Natural killer cell (primary cell): ENCODE data around the gene MUSK. TPM values are rescaled to one million over a fixed set of nuclear protein-coding genes. Genes with fewer than 3 reads are reported as not detected.

Experiments used
- ATAC-seq, 3 donors: fragments of 150-1000 bp in 2 of 3; fragments of 200-7000 bp in 1 of 3; cut with Tn5 transposase; 1 replicate in 1 of 3; 2 replicates in 2 of 3; pipeline ENCODE4 v1.10.0; 2021; ENCODE audit warnings: mild to moderate bottlenecking in 2 of 3, moderate library complexity in 2 of 3
- DNase-seq, 2 donors: peaks; one replicate each; pipeline versions ENCODE4 v3.0.0 to v3.0.0-alpha.2; 2013 to 2021; ENCODE audit warnings: mixed read lengths in 1 of 2
- H3K27ac ChIP-seq: one replicate; pipeline ENCODE4 v1.5.1; 2013; ENCODE audit warnings: mild to moderate bottlenecking, low read length
- H3K27me3 ChIP-seq: one replicate; pipeline ENCODE4 v1.6.1; 2013; ENCODE audit warnings: low read length; ENCODE audit not compliant: control insufficient read depth, insufficient read depth
- H3K36me3 ChIP-seq: one replicate; pipeline ENCODE4 v1.6.1; 2013; ENCODE audit warnings: low read length; ENCODE audit not compliant: control insufficient read depth, insufficient read depth
- H3K4me1 ChIP-seq: one replicate; pipeline ENCODE4 v1.6.1; 2013; ENCODE audit warnings: low read length; ENCODE audit not compliant: control insufficient read depth, insufficient read depth
- H3K4me3 ChIP-seq: one replicate; pipeline ENCODE4 v1.5.1; 2013; ENCODE audit warnings: low read length
- H3K9me3 ChIP-seq: one replicate; pipeline ENCODE4 v1.6.1; 2013; ENCODE audit warnings: low read length; ENCODE audit not compliant: control insufficient read depth, insufficient read depth
- H3K27ac Mint-ChIP-seq, 2 donors: one replicate each; pipeline ENCODE4 v1.8.0; 2022; ENCODE audit warnings: mild to moderate bottlenecking in 2 of 2, mixed read lengths in 2 of 2, moderate library complexity in 1 of 2
- H3K27me3 Mint-ChIP-seq, 2 donors: one replicate each; pipeline ENCODE4 v1.8.0; 2022; ENCODE audit warnings: low read depth in 2 of 2, mixed read lengths in 2 of 2
- H3K36me3 Mint-ChIP-seq: one replicate; pipeline ENCODE4 v1.8.0; 2022; ENCODE audit warnings: mixed read lengths
- H3K4me1 Mint-ChIP-seq, 2 donors: one replicate each; pipeline ENCODE4 v1.8.0; 2022; ENCODE audit warnings: mixed read lengths in 2 of 2
- H3K4me3 Mint-ChIP-seq: one replicate; pipeline ENCODE4 v1.8.0; 2022; ENCODE audit warnings: mild to moderate bottlenecking, moderate library complexity, mixed read lengths
- H3K9me3 Mint-ChIP-seq, 2 donors: one replicate each; pipeline ENCODE4 v1.8.0; 2022; ENCODE audit warnings: mixed read lengths in 2 of 2
- WGBS: methylation state at CpG from one replicate; pipeline ENCODE4 v1.1.7; 2013; ENCODE audit warnings: missing lambda C conversion rate; ENCODE audit not compliant: insufficient coverage; 5-methylcytosine and 5-hydroxymethylcytosine counted together
- intact Hi-C: fragments of 100-400 bp; cut with micrococcal nuclease; formaldehyde crosslinking; loops from one replicate; pipeline ENCODE4 v1.14.2; 2022
- total RNA-seq, 4 donors: library from RNA; stranded (reverse); fragments of 120-200 nt in 1 of 4; gene quantifications; one replicate each; pipeline versions ENCODE4 v1.2.3 to v1.2.4, GENCODE V29; 2013 to 2022
- TF ChIP-seq, protein P1 (sequence below): fragments of 200-600 bp; IDR thresholded peaks from one replicate; pipeline ENCODE4 v1.8.0; 2022; ENCODE audit warnings: antibody characterized with exemption

Gene MUSK
- total RNA-seq, 3 donors from 2014 or later (not counting 1 experiment from before 2014, with no cell fraction given), result not detected

DNA sequence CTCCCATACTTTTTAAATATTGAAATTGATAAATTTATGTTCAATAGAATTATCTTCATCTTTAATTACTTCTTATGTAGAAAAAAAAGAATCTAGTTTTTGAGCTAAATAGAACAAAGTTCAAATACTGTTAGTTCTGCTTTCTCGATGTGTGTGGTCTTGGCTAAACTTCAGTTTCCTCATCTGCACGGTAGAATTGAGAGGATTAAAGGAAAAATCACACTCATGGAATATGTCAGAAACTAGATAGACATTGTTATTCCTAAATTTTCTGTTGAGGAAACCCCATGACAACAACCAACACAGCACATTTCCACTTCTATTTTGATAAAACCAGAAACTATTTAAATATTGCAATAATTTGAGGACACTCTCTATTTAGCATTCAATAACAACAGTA is 100.3 kb downstream of the MUSK start:
- no peaks in the 10 kb centered on the region for H3K4me1 ChIP-seq
- Mint-ChIP-seq H3K36me3 (no peaks in the 10 kb centered on the region), H3K27ac (no peak overlapping the region), H3K27me3 (no peaks in the 10 kb centered on the region), H3K9me3 (peaks cover 2 to 3% of the 10 kb centered on the region in 2 donors), H3K4me1 (no peaks in the 10 kb centered on the region), H3K4me3 (no peak overlapping the region)
- no peak overlapping the region for H3K27ac ChIP-seq
- ATAC-seq (no peak), DNase-seq (no peak)
- H3K27me3 ChIP-seq, result no peaks in the 10 kb centered on the region
- intact Hi-C loops, result no loop called here
- H3K36me3 ChIP-seq, result no peaks in the 10 kb centered on the region
- TF ChIP-seq, protein P1, sequence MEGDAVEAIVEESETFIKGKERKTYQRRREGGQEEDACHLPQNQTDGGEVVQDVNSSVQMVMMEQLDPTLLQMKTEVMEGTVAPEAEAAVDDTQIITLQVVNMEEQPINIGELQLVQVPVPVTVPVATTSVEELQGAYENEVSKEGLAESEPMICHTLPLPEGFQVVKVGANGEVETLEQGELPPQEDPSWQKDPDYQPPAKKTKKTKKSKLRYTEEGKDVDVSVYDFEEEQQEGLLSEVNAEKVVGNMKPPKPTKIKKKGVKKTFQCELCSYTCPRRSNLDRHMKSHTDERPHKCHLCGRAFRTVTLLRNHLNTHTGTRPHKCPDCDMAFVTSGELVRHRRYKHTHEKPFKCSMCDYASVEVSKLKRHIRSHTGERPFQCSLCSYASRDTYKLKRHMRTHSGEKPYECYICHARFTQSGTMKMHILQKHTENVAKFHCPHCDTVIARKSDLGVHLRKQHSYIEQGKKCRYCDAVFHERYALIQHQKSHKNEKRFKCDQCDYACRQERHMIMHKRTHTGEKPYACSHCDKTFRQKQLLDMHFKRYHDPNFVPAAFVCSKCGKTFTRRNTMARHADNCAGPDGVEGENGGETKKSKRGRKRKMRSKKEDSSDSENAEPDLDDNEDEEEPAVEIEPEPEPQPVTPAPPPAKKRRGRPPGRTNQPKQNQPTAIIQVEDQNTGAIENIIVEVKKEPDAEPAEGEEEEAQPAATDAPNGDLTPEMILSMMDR, result no peak
- no peak overlapping the region for H3K4me3 ChIP-seq
- no peaks in the 10 kb centered on the region for H3K9me3 ChIP-seq
- 20% methylated on average over 2 of the region's 2 CpGs for WGBS

DNA sequence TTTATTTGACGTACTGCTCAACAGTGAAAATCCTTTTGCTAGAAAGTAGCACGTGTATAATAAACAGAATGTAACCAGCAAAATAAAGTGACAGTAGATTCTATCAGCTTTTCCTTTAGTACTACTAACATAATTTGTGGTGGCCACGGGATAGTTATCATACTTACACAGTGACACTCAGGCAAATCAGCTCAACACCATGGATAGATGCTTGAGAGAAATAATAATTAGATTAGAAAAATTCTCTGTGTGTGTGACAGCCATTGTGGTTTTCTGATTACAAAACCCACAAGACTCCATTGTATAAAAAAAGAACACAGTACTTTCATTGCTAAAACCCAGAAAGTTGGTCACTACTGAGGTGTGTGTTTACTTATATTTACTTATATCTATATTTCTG is 101.1 kb downstream of the MUSK start:
- no peaks in the 10 kb centered on the region for H3K36me3 Mint-ChIP-seq
- H3K27ac Mint-ChIP-seq, result no peak overlapping the region
- intact Hi-C loops, result no loop called here
- TF ChIP-seq, protein P1, result no peak
- ATAC-seq (no peak), DNase-seq (no peak)
- WGBS, result no CpG with 5 or more reads among the region's 3 CpGs
- Histone ChIP-seq H3K4me1 (no peaks in the 10 kb centered on the region), H3K27ac (no peak overlapping the region), H3K9me3 (no peaks in the 10 kb centered on the region), H3K36me3 (no peaks in the 10 kb centered on the region), H3K27me3 (no peaks in the 10 kb centered on the region), H3K4me3 (no peak overlapping the region)
- H3K4me1 Mint-ChIP-seq, result no peaks in the 10 kb centered on the region
- H3K9me3 Mint-ChIP-seq, result peaks cover 2 to 3% of the 10 kb centered on the region in 2 donors
- H3K27me3 Mint-ChIP-seq, result no peaks in the 10 kb centered on the region
- H3K4me3 Mint-ChIP-seq, result no peak overlapping the region

DNA sequence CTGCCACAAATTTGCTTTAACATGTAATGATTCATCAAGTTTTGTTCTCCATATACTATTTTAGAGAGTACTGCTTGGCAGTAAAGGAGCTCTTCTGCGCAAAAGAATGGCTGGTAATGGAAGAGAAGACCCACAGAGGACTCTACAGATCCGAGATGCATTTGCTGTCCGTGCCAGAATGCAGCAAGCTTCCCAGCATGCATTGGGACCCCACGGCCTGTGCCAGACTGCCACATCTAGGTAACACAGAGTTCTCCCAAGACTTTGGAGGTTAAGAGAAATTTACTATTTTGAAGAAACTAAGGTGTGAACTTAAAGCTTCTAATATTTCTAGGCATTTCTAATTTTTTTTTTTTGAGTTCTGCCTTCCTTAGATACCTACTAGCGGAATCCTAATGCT is 107.1 kb downstream of the MUSK start:
- TF ChIP-seq, protein P1, result no peak
- Mint-ChIP-seq H3K9me3 (peaks cover 7 to 9% of the 10 kb centered on the region in 2 donors), H3K27ac (no peak overlapping the region), H3K4me1 (no peaks in the 10 kb centered on the region), H3K36me3 (no peaks in the 10 kb centered on the region), H3K27me3 (no peaks in the 10 kb centered on the region), H3K4me3 (no peak overlapping the region)
- Histone ChIP-seq H3K4me3 (no peak overlapping the region), H3K4me1 (no peaks in the 10 kb centered on the region), H3K36me3 (no peaks in the 10 kb centered on the region), H3K27ac (no peak overlapping the region), H3K27me3 (no peaks in the 10 kb centered on the region), H3K9me3 (no peaks in the 10 kb centered on the region)
- ATAC-seq (no peak), DNase-seq (no peak)
- intact Hi-C loops, result no loop called here
- 93% methylated on average over 5 of the region's 5 CpGs for WGBS

DNA sequence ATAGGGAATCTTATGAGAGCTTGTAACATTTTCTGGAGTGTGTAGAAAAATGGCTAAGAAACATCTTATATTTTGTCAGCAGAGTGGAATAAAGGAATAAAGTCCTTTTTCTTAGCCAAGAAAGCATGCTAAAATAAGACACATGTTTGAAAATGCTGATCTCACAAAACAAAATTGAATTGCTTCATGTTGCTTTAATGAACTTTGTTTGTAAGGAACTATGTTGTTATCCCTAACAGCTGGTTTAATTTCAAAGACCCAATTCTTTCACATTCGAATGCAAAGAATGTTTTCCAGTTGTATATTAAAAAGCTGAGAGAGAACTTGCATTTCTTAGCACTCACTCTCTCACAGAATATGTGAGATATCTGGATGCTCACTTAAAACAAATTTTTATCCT is 107.6 kb downstream of the MUSK start:
- H3K36me3 ChIP-seq, result no peaks in the 10 kb centered on the region
- no CpG with 5 or more reads among the region's 1 CpG for WGBS
- DNase-seq (no peak), ATAC-seq (no peak)
- no peak overlapping the region for H3K27ac ChIP-seq
- no peaks in the 10 kb centered on the region for H3K27me3 ChIP-seq
- no peak overlapping the region for H3K4me3 ChIP-seq
- Mint-ChIP-seq H3K9me3 (peaks cover 7 to 9% of the 10 kb centered on the region in 2 donors), H3K4me1 (no peaks in the 10 kb centered on the region), H3K27me3 (no peaks in the 10 kb centered on the region), H3K36me3 (no peaks in the 10 kb centered on the region), H3K27ac (no peak overlapping the region), H3K4me3 (no peak overlapping the region)
- TF ChIP-seq, protein P1, result no peak
- intact Hi-C loops, result no loop called here
- H3K9me3 ChIP-seq, result no peaks in the 10 kb centered on the region
- no peaks in the 10 kb centered on the region for H3K4me1 ChIP-seq
